LNCaP clone FGC (cell line): Measurements from ENCODE around the gene ATP6V1B1.

Experiments used
- DNase-seq: peaks from one replicate; pipeline ENCODE4 v3.0.0-alpha.2; 2011; ENCODE audit warnings: low read depth
- H3K4me3 ChIP-seq: 2 replicates; pipeline ENCODE4 v1.5.1; 2011; ENCODE audit warnings: mild to moderate bottlenecking, low read depth, low read length, control low read depth
- CTCF ChIP-seq: IDR thresholded peaks from 2 replicates; pipeline ENCODE4 v1.5.1; 2012; ENCODE audit warnings: mild to moderate bottlenecking; ENCODE audit not compliant: control insufficient read depth, insufficient read depth; ENCODE audit errors: extremely low read depth

ATP6V1B1 gene

GRCh38 chr2:70936979-70937811, 1.5 kb downstream of the ATP6V1B1 start:
- no peak for DNase-seq
- H3K4me3 ChIP-seq: no peak overlapping the region
- no peak for TF ChIP-seq CTCF

- no peak for DNase-seq
- no peak for TF ChIP-seq CTCF
- no peak overlapping the region for H3K4me3 ChIP-seq
Measured at GRCh38 chr2:70937866-70938585, 2.3 kb downstream of the ATP6V1B1 start.

GRCh38 chr2:70938586-70938950, 2.9 kb downstream of the ATP6V1B1 start:
- no peak for DNase-seq

GRCh38 chr2:70939001-70939838, 3.5 kb downstream of the ATP6V1B1 start:
- DNase-seq: no peak
- no peak for TF ChIP-seq CTCF
- H3K4me3 ChIP-seq: no peak overlapping the region

More at GRCh38 chr2:70938586-70938950, 2.9 kb downstream of the ATP6V1B1 start:
- H3K4me3 ChIP-seq: no peak overlapping the region
- TF ChIP-seq CTCF: no peak

- DNase-seq: no peak
- TF ChIP-seq CTCF: no peak
- H3K4me3 ChIP-seq: no peak overlapping the region
Measured at GRCh38 chr2:70939839-70940580, 4.3 kb downstream of the ATP6V1B1 start.

GRCh38 chr2:70941186-70941585, 5.5 kb downstream of the ATP6V1B1 start:
- TF ChIP-seq CTCF: no peak

More at GRCh38 chr2:70941186-70941585, 5.5 kb downstream of the ATP6V1B1 start:
- no peak overlapping the region for H3K4me3 ChIP-seq
- no peak for DNase-seq
